DMS79 treated with DMSO at 0.1 percent for 48 hours (cell line): ENCODE measurements around the gene MAML2.

Source experiments
- DNase-seq: peaks from one replicate; lab custom pipeline; 2025; lab: John Stamatoyannopoulos, UW

Gene MAML2

GRCh38 chr11:96098511-96099241 lies 244.3 kb downstream of the MAML2 start:
- DNase-seq = no peak

- DNase-seq = no peak
Observed at GRCh38 chr11:96097844-96098421, 245.1 kb downstream of the MAML2 start.

GRCh38 chr11:96096360-96096759 lies 246.6 kb downstream of the MAML2 start:
- no peak for DNase-seq

GRCh38 chr11:96095884-96096303 lies 247.1 kb downstream of the MAML2 start:
- DNase-seq = no peak

- no peak for DNase-seq
Observed at GRCh38 chr11:96094156-96094555, 248.8 kb downstream of the MAML2 start.

GRCh38 chr11:96092511-96092910 lies 250.5 kb downstream of the MAML2 start:
- no peak for DNase-seq

- DNase-seq = no peak
Observed at GRCh38 chr11:96091476-96091875, 251.5 kb downstream of the MAML2 start.

GRCh38 chr11:96090711-96091110 lies 252.3 kb downstream of the MAML2 start:
- no peak for DNase-seq

- no peak for DNase-seq
Observed at GRCh38 chr11:96088914-96089313, 254.1 kb downstream of the MAML2 start.

GRCh38 chr11:96086111-96086510 lies 256.9 kb downstream of the MAML2 start:
- DNase-seq = no peak

GRCh38 chr11:96085319-96085930 lies 257.6 kb downstream of the MAML2 start:
- DNase-seq = no peak

- DNase-seq = no peak
Observed at GRCh38 chr11:96084610-96085318, 258.2 kb downstream of the MAML2 start.

GRCh38 chr11:96082936-96083335 lies 260.1 kb downstream of the MAML2 start:
- no peak for DNase-seq

GRCh38 chr11:96082002-96082899 lies 260.7 kb downstream of the MAML2 start:
- DNase-seq = no peak

- DNase-seq = no peak
Observed at GRCh38 chr11:96081561-96081960, 261.4 kb downstream of the MAML2 start.

GRCh38 chr11:96079691-96080090 lies 263.3 kb downstream of the MAML2 start:
- DNase-seq = no peak

- no peak for DNase-seq
Observed at GRCh38 chr11:96075532-96075959, 267.4 kb downstream of the MAML2 start.

- no peak for DNase-seq
Observed at GRCh38 chr11:96074551-96075310, 268.3 kb downstream of the MAML2 start.

GRCh38 chr11:96073536-96073935 lies 269.5 kb downstream of the MAML2 start:
- no peak for DNase-seq

GRCh38 chr11:96072592-96072991 lies 270.4 kb downstream of the MAML2 start:
- no peak for DNase-seq

- no peak for DNase-seq
Observed at GRCh38 chr11:96070453-96070852, 272.5 kb downstream of the MAML2 start.
